Measurements from ENCODE around the gene DNMT3A.

Gene DNMT3A

DNA sequence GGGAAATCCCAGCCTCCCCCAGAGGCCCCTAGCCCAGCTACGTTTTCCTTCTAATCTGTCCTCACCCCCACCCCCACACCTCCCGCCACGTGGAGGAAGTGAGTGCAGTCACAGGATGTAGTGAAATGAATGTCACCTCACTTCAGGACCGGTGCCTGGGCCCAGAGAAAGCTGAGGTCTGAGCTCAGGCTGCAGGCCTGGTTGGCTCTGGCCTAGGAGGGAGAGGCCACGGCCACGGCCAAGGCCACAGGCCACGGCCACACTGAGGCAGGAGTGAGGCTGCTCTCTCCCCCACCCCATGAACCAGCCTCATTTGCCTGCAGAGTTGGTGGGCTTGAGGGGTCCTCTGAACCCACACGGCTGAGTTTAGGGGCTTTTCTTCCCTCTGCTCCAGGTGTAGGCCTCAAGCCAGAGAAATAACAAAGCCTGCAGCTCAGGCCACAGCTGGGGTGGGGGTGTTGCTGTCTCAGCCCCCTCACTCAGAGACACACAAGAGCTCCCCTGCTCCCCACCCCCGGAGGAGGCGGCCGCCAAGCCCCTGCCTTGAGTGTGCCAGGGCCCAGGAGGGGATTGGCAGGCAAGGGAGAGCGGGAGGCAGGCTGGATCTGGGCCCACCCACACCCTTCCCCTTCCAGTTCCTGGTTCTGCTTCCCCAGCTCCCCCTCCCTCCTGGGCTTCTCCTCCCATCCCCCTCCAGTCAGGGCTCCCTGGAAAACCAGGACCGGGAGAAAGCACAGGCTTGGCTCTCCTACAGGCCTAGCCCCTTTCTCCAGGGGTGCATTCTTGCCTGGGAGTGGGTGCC is 27.0 kb downstream of the DNMT3A start:
- H3K4me3 ChIP-seq (replicated peaks; ENCODE audit: low read depth, low read length) = no peak overlapping the region
- no peak for DNase-seq (ENCODE audit: extremely low read depth, low read depth)
- TF ChIP-seq, protein P1, sequence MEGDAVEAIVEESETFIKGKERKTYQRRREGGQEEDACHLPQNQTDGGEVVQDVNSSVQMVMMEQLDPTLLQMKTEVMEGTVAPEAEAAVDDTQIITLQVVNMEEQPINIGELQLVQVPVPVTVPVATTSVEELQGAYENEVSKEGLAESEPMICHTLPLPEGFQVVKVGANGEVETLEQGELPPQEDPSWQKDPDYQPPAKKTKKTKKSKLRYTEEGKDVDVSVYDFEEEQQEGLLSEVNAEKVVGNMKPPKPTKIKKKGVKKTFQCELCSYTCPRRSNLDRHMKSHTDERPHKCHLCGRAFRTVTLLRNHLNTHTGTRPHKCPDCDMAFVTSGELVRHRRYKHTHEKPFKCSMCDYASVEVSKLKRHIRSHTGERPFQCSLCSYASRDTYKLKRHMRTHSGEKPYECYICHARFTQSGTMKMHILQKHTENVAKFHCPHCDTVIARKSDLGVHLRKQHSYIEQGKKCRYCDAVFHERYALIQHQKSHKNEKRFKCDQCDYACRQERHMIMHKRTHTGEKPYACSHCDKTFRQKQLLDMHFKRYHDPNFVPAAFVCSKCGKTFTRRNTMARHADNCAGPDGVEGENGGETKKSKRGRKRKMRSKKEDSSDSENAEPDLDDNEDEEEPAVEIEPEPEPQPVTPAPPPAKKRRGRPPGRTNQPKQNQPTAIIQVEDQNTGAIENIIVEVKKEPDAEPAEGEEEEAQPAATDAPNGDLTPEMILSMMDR (IDR thresholded peaks at IDR 0.05; ENCODE audit: low read depth, low read length, missing control alignments) = no peak

DNA sequence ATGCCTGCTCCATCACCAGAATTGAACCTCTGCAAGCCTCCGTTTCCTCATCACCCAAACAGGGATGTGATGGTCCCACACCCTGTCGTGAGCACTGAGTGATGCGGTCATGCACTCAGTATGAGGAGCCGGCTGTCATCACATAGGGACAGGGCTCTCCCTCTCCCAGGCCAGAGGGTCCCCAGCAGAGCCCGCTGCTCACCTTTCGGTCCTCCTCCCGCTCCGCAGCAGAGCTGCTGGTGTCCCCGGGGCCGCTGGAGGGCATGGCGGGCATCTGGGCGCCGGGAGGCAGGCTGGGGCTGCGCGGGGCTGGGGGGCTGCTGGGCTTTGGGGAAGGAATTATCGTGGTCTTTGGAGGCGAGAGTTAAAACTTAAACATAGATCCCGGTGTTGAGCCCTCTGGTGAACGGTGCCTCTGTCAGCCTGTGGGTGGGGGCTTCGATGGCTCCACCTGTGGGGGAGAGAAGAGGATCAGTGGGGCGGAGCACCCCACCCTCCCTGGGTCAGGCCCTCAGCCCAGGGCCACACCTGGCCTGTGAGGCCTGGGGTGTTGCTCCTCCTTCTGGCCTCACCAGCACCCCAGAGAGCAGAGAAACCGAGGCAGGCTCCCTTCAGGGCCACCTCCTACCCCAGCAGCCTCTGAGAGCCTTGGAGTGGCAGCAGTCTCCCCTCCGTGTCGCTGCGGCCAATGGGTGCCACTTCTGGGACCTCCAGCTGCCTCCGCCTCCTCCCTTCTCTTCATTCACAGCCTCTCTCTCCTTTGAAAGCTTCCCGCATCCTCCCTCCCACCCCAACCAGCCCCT is 27.8 kb downstream of the DNMT3A start:
- H3K4me3 ChIP-seq (replicated peaks; ENCODE audit: low read depth, low read length) = no peak overlapping the region
- TF ChIP-seq, protein P1 (IDR thresholded peaks at IDR 0.05; ENCODE audit: low read depth, low read length, missing control alignments) = no peak
- DNase-seq (ENCODE audit: extremely low read depth, low read depth) = no peak

GRCh38 chr2:25312958-25313710 is 28.6 kb downstream of the DNMT3A start:
- TF ChIP-seq, protein P1 (IDR thresholded peaks at IDR 0.05; ENCODE audit: low read depth, low read length, missing control alignments) = no peak

DNA sequence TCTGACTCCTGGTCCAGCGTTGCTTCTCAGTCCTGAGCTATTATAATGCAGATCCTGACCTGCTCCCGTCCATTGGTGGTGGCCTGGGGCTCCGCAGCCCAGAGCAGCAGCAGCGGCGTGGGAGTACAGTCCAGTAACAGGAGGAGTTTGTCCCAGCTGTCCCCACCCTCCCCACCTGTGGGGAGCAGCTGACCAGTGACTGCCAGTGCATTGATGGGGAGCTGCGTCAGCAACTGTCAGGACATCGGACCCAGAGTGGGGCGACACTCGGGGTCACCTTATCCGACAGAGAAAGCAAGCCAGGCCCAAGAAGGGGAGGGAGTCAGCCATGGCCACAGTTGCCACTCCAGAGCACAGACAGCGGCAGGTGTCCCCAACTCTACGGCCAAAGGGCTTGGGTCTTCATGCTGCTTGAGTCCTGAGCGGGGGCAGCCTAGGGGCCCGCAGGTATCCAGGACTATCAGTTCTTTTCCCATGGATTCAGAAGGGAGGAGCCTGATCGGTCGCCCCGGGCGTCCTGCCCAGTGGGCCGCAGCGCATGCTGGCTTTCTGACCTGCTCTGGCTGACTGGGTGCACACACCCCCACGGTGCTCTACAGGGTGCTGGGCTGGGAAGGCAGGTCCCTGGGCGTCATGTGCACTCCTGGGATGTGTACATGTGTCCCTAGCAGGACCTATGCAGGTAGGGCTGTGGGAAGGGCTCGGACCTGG is 29.7 kb downstream of the DNMT3A start:
- TF ChIP-seq, protein P1 (IDR thresholded peaks at IDR 0.05; ENCODE audit: low read depth, low read length, missing control alignments) = no peak
- no peak overlapping the region for H3K4me3 ChIP-seq (replicated peaks; ENCODE audit: low read depth, low read length)
- DNase-seq (ENCODE audit: extremely low read depth, low read depth) = no peak

More at GRCh38 chr2:25312958-25313710, 28.6 kb downstream of the DNMT3A start:
- no peak overlapping the region for H3K4me3 ChIP-seq (replicated peaks; ENCODE audit: low read depth, low read length)
- DNase-seq (ENCODE audit: extremely low read depth, low read depth) = no peak

DNA sequence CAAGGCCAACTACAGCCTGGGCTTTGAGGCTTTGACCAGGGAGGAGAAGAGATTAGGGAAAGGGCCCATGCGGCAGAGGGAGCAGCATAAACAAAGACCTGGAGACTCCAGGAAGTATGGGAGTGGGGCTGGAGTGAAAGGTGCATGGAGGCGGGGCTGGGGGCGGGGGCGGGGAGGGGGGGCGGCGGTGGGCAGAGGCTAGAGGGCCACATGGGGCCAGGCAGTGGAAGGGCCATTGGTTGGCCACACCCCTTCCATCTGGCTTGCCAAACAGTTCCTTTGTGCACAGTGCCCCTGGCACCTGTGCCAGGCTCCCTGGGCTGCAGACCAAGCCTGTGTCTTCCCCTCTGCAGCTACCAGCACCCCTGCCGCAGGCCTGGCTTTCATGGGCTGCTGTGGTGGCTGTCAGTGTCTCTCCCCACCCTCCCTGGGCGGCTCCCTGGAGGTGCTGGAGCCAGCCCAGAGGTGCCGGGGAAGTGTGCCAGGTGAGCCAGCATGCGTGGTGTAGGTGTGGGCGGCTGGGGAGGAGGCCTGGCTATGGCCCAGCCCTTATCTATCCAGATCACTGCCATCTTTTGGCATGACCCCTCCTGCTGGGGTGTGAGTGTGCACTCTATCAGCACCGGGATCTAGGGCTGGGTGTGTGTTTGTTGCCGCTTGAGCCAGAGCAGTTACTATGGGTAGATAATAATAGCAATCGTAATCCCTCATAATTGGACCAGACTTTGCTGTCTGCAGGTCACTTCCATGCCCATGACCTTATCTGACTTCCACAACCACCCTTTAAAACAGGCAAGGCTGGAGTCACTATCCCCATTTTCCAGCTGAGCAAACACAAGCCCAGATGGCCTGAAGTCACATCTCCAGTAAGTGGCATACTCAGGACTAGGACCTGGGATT is 30.5 kb downstream of the DNMT3A start:
- no peak for DNase-seq (ENCODE audit: extremely low read depth, low read depth)
- H3K4me3 ChIP-seq (replicated peaks; ENCODE audit: low read depth, low read length) = no peak overlapping the region
- TF ChIP-seq, protein P1 (IDR thresholded peaks at IDR 0.05; ENCODE audit: low read depth, low read length, missing control alignments) = no peak

Data from HFF-Myc (cell line).